HG02642 (cell line): ENCODE data around the gene NTHL1.

Experiments
- ATAC-seq: cut with Tn5 transposase; IDR thresholded peaks from one replicate; pipeline ENCODE4 v1.9.1; 2021; ENCODE audit warnings: mild to moderate bottlenecking; ENCODE audit not compliant: unreplicated experiment, poor library complexity

Gene NTHL1

GRCh38 chr16:2070576-2071453, 23.2 kb upstream of the NTHL1 start:
- ATAC-seq: no peak

- no peak for ATAC-seq
Measured at GRCh38 chr16:2066139-2066538, 18.5 kb upstream of the NTHL1 start.

GRCh38 chr16:2064368-2064945, 16.8 kb upstream of the NTHL1 start:
- no peak for ATAC-seq

- no peak for ATAC-seq
Measured at GRCh38 chr16:2063861-2064260, 16.2 kb upstream of the NTHL1 start.

GRCh38 chr16:2062801-2063200, 15.2 kb upstream of the NTHL1 start:
- ATAC-seq: no peak

GRCh38 chr16:2061526-2061925, 13.9 kb upstream of the NTHL1 start:
- no peak for ATAC-seq

GRCh38 chr16:2061023-2061422, 13.4 kb upstream of the NTHL1 start:
- ATAC-seq: no peak

GRCh38 chr16:2060346-2060745, 12.7 kb upstream of the NTHL1 start:
- ATAC-seq: no peak

- no peak for ATAC-seq
Measured at GRCh38 chr16:2058872-2059271, 11.2 kb upstream of the NTHL1 start.

- ATAC-seq: no peak
Measured at GRCh38 chr16:2058420-2058819, 10.8 kb upstream of the NTHL1 start.

GRCh38 chr16:2057438-2057837, 9.8 kb upstream of the NTHL1 start:
- no peak for ATAC-seq

GRCh38 chr16:2056681-2057407, 9.2 kb upstream of the NTHL1 start:
- ATAC-seq: no peak

- no peak for ATAC-seq
Measured at GRCh38 chr16:2056077-2056476, 8.4 kb upstream of the NTHL1 start.

GRCh38 chr16:2054543-2055245, 7.1 kb upstream of the NTHL1 start:
- no peak for ATAC-seq

GRCh38 chr16:2053897-2054296, 6.3 kb upstream of the NTHL1 start:
- no peak for ATAC-seq

- ATAC-seq: no peak
Measured at GRCh38 chr16:2053211-2053610, 5.6 kb upstream of the NTHL1 start.

GRCh38 chr16:2048116-2048543, 496 bp upstream of the NTHL1 start:
- ATAC-seq: no peak

- no peak for ATAC-seq
Measured at GRCh38 chr16:2046893-2047329, 723 bp downstream of the NTHL1 start.

GRCh38 chr16:2045965-2046892, 1.4 kb downstream of the NTHL1 start:
- ATAC-seq: no peak

- no peak for ATAC-seq
Measured at GRCh38 chr16:2044541-2044940, 3.1 kb downstream of the NTHL1 start.
